OCI-LY3 (cell line): ENCODE results near the gene EML4.
A peak's percentile ranks its signal among the peaks of the same experiment; 100 is the strongest.

Experiments used
- H2AFZ ChIP-seq: fragments of 200-600, 300-600 bp; shearing (Covaris generic); 2 replicates; pipeline ENCODE4 v1.6.0; 2014; ENCODE audit warnings: antibody characterized with exemption, low read depth, low read length
- H3K27ac ChIP-seq: fragments of 200-600, 300-600 bp; sonication (generic); 2 replicates; pipeline ENCODE4 v1.5.1; 2014; ENCODE audit warnings: mild to moderate bottlenecking, low read length, moderate library complexity, mixed read lengths
- H3K27me3 ChIP-seq: fragments of 200-600, 300-600 bp; sonication (generic); 2 replicates; pipeline ENCODE4 v1.6.1; 2014; ENCODE audit warnings: low read depth, low read length, mixed read lengths
- H3K36me3 ChIP-seq: fragments of 200-600, 300-600 bp; sonication (generic); replicated peaks from 2 replicates; pipeline ENCODE3; 2014; ENCODE audit warnings: low read depth, low read length, mixed read lengths
- H3K4me1 ChIP-seq: fragments of 300-600, 200-600 bp; sonication (generic); 2 replicates; pipeline ENCODE4 v1.6.1; 2014; ENCODE audit warnings: low read length, mixed read lengths
- H3K4me2 ChIP-seq: fragments of 200-600, 300-600 bp; sonication (generic); 2 replicates; pipeline ENCODE4 v1.6.1; 2014; ENCODE audit warnings: low read length, mixed read lengths
- H3K4me3 ChIP-seq: fragments of 300-600, 200-600 bp; sonication (generic); 2 replicates; pipeline ENCODE4 v1.5.1; 2014; ENCODE audit warnings: antibody characterized with exemption, mild to moderate bottlenecking, low read length, moderate library complexity
- H3K79me2 ChIP-seq: fragments of 300-600, 200-600 bp; shearing (Covaris generic); 2 replicates; pipeline ENCODE4 v1.6.1; 2014; ENCODE audit warnings: mild to moderate bottlenecking, low read length, mixed read lengths
- H3K9ac ChIP-seq: fragments of 300-600, 200-600 bp; shearing (Covaris generic); 2 replicates; pipeline ENCODE4 v1.6.0; 2014; ENCODE audit warnings: mild to moderate bottlenecking, low read length, moderate library complexity
- H3K9me3 ChIP-seq: fragments of 200-600, 300-600 bp; shearing (Covaris generic); 2 replicates; pipeline ENCODE4 v1.6.1; 2014; ENCODE audit warnings: low read length, mixed read lengths; ENCODE audit not compliant: insufficient read depth
- H4K20me1 ChIP-seq: fragments of 200-600, 300-600 bp; sonication (generic); 2 replicates; pipeline ENCODE4 v1.6.1; 2016; ENCODE audit warnings: low read length, mixed read lengths; ENCODE audit not compliant: insufficient read depth
- CTCF ChIP-seq: fragments of 200-600, 300-600 bp; sonication (generic); IDR thresholded peaks from 2 replicates; pipeline ENCODE4 v1.5.1; 2014; ENCODE audit warnings: antibody characterized with exemption, low read length, low read depth
- EZH2phosphoT487 ChIP-seq: fragments of 200-600 bp; shearing (Covaris generic); IDR thresholded peaks from 2 replicates; pipeline ENCODE4 v1.6.1; 2018; ENCODE audit warnings: antibody characterized with exemption, mixed run types, low read depth

EML4 gene

GRCh38 chr2:42198466-42198865 is 29.3 kb downstream of the EML4 start:
- Histone ChIP-seq H4K20me1 (peaks cover 73% of the 10 kb centered on the region), H3K9ac (no peak overlapping the region), H3K4me2 (peak overlapping the region; percentile 20; the same call in 1 of the 2 replicates), H2AFZ (no peak overlapping the region), H3K4me1 (peaks cover 39% of the 10 kb centered on the region), H3K9me3 (no peaks in the 10 kb centered on the region), H3K27me3 (no peaks in the 10 kb centered on the region), H3K36me3 (no peaks in the 10 kb centered on the region), H3K4me3 (no peak overlapping the region), H3K79me2 (peaks cover 88% of the 10 kb centered on the region), H3K27ac (no peak overlapping the region)
- TF ChIP-seq EZH2phosphoT487 = no peak
- no peak for TF ChIP-seq CTCF

GRCh38 chr2:42199002-42199401 is 29.8 kb downstream of the EML4 start:
- no peak overlapping the region for H2AFZ ChIP-seq
- peaks cover 39% of the 10 kb centered on the region for H3K4me1 ChIP-seq
- H3K4me3 ChIP-seq = no peak overlapping the region
- H3K9me3 ChIP-seq = no peaks in the 10 kb centered on the region
- H3K9ac ChIP-seq = no peak overlapping the region
- peaks cover 87% of the 10 kb centered on the region for H3K79me2 ChIP-seq
- peak overlapping the region; percentile 20; the same call in 1 of the 2 replicates for H3K4me2 ChIP-seq
- H3K27me3 ChIP-seq = no peaks in the 10 kb centered on the region
- H3K27ac ChIP-seq = no peak overlapping the region
- TF ChIP-seq CTCF (no peak), EZH2phosphoT487 (no peak)
- H4K20me1 ChIP-seq = peaks cover 71% of the 10 kb centered on the region
- H3K36me3 ChIP-seq = no peaks in the 10 kb centered on the region

- Histone ChIP-seq H3K4me1 (peaks cover 39% of the 10 kb centered on the region), H3K4me3 (no peak overlapping the region), H3K9ac (no peak overlapping the region), H3K9me3 (no peaks in the 10 kb centered on the region), H3K4me2 (0 out of 2 replicates have a peak overlapping the region, but pooled peaks have one; percentile 20), H3K27ac (no peak overlapping the region), H4K20me1 (peaks cover 73% of the 10 kb centered on the region), H3K36me3 (no peaks in the 10 kb centered on the region), H3K79me2 (peaks cover 88% of the 10 kb centered on the region), H2AFZ (no peak overlapping the region), H3K27me3 (no peaks in the 10 kb centered on the region)
- TF ChIP-seq EZH2phosphoT487 = no peak
- no peak for TF ChIP-seq CTCF
Measured at GRCh38 chr2:42199626-42200025, 30.5 kb downstream of the EML4 start.

GRCh38 chr2:42200926-42201855 is 32.0 kb downstream of the EML4 start:
- Histone ChIP-seq H3K4me3 (no peak overlapping the region), H3K27ac (no peak overlapping the region), H3K9ac (no peak overlapping the region), H3K9me3 (no peaks in the 10 kb centered on the region), H3K79me2 (peaks cover 88% of the 10 kb centered on the region), H3K4me2 (no peak overlapping the region), H3K4me1 (peaks cover 29% of the 10 kb centered on the region), H2AFZ (no peak overlapping the region), H3K36me3 (no peaks in the 10 kb centered on the region), H3K27me3 (no peaks in the 10 kb centered on the region), H4K20me1 (peaks cover 76% of the 10 kb centered on the region)
- no peak for TF ChIP-seq EZH2phosphoT487
- no peak for TF ChIP-seq CTCF
